HG02798 (cell line): Measurements from ENCODE around the gene BPIFB2.
"Not testable (repeated sequence)": the region's sequence is repeated elsewhere in the genome, so short reads cannot be mapped to it uniquely, and the experiment has no call there.

Experiments
- ATAC-seq: cut with Tn5 transposase; IDR thresholded peaks from one replicate; pipeline ENCODE4 v1.9.1; 2021; ENCODE audit warnings: mild to moderate bottlenecking; ENCODE audit not compliant: unreplicated experiment, poor library complexity

Gene BPIFB2

DNA sequence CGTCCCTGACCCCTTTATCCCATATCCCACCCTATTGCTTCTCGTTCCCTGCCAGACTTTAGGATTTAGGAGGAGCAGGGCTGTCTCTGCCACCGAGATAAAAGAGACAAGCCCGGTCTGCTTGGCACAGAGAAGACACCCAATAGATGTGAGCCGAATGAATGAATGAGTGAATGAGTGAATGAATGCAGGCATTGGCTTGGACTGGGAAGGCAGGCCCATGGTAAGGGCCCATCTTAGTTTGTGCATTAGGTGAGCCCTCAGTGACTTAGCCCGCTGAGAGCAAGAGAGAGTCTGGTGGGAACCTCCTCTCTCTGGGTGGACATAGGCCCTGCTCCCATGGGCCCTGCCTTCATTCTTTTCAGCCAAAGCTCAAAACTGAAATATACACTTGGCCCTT lies 23.1 kb downstream of the BPIFB2 start:
- no peak for ATAC-seq

DNA sequence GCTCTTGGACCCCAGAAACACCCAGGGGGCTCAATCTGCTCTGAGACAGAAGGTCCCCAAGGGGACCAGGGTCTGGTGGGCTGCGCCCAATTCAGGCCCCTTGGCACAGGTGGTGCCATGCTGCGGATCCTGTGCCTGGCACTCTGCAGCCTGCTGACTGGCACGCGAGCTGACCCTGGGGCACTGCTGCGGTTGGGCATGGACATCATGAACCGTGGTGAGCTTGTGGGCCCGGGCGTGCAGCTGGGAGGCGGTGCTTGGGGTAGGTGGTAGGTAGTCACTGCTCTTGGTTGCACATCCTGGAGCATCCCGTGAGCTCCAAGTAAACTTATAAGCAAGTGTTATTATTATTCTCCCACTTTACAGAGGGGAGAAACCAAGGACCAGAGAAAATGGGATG lies 24.0 kb downstream of the BPIFB2 start, which contains the start of gene BPIFB6:
BPIFB6 (plus strand) TSS at position 118 of the 400 bp plus-strand sequence; CDS start at position 118, 0 bp downstream.
- no peak for ATAC-seq

DNA sequence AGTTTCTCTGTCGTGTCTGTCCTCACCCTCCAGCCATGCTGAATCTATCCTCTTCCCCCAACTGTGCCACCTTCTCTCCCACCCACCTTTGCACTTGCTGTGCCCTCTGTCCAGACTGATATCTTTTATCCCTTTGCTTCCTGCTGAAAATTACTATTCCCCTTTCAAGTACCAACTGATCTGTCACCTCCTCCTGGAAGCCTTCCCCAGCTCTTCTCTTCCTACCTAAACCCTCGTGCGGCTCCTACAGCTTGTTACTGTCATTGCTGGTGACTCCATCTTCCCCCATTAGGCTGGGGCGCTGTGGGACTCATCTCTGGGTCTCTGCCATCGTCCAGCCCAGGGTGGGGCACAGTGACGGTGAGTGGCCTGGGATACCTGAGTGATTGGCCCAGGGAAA lies 25.1 kb downstream of the BPIFB2 start:
- no peak for ATAC-seq

DNA sequence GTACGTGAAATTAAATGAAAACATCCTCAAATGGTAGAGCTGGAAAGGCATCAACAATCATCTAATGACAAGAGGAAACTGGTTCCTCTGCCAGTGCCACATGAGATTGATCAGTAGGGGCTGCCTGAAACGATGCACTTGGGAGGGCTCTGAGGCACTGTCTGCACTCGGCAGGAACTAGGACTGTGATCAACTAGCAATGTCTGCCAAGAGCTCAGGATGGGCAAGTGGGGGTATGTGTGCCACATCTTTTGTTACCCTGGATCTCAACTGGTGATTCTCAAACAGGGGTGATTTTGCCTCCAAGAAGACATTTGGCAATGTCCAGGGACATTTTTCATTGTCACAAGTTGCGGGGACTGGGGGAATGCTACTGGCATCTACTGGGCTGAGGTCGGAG lies 25.9 kb downstream of the BPIFB2 start:
- ATAC-seq = no peak

DNA sequence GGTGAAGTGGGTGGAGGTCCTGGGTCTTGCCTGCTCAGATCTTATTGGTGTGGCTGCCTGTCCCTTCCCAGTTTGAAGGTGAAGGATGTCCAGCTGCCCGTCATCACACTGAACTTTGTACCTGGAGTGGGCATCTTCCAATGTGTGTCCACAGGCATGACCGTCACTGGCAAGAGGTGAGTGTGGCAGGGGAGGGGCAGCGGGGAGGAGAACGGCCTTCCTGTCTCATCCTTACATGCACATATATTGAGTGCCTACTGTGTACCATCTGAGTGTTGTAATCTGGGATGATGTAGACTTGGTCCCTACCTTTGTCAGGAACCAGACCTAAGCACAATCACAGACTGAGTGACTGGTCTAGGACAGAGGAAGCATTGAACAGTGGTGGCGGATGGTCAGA lies 26.6 kb downstream of the BPIFB2 start:
- ATAC-seq = no peak

DNA sequence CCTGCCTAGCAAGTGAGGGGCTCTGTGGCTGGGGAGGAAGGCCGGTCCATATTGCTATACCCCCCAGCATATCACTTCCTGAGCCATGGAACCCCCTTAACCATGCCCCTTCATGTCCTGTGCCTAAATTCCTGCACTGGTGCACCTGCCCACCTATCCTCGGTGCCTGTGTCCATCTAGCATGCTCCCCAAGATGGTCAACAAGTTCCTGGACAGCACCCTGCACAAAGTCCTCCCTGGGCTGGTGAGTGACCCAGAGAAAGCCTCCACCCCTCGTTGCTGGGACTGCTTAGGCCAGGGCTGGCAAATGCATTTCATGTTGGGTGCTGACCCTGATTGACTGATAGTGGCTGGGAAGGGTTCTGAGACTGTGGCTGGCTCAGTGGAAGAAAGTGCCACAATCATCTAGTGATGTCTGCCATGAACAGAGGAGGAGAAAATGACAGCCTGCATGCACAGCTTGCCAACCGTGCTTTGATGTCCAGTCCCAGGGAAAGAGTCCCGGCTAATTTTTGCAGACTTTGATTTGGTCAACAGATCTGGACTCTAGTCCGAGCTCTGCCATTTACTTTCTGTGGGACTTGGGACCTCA lies 27.5 kb downstream of the BPIFB2 start:
- no peak for ATAC-seq

DNA sequence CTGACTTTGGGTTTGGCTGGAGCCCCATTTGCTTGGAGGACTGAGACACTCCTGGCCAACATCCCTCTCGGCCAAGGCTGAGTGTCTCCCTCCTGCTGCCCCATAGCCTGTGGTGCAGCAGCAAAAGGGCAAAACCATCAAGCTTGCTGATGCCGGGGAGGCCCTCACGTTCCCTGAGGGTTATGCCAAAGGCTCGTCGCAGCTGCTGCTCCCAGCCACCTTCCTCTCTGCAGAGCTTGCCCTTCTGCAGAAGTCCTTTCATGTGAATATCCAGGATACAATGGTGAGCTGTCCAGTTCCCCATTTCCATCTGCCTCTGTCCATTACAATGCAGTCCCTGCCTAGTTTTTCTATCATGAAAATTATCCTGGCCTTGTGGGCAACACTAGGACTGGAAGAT lies 30.0 kb downstream of the BPIFB2 start:
- no peak for ATAC-seq

DNA sequence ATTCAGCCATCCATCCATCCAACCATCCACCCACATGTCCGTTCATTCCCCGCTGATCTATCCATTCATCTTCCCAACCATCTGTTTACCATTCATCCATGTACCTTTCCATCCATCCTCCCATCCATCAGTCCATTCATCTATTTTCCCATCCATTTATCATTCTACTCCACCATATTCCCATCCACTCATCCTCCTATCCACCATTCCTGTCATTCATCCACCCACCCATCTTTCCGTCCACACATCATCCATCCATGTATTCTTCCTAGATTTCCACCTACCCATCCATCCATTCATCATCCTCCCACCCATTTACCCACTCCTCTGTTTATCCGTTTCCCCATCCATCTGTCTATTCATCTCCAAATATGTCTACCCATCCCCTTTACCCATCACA lies 30.7 kb downstream of the BPIFB2 start:
- no peak for ATAC-seq

DNA sequence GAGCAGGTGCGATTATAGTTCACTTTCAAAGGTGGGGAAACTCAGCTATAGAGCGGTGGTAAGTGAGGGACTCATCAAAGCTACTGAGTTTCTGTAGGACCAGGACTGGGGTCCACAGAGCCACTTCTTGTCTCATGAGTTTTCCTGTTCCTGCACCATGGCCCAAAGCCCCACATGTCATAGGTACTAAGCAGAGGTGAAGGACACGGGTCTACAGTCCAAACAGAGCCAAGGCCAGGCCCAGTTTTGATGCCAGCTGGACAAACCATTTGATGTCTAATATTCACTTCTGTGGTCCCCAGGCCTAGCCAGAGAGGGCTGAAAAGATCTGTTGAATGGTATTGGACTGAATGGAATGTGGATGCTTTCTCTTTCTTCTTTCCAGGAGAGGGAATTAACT lies 34.9 kb downstream of the BPIFB2 start:
- no peak for ATAC-seq

DNA sequence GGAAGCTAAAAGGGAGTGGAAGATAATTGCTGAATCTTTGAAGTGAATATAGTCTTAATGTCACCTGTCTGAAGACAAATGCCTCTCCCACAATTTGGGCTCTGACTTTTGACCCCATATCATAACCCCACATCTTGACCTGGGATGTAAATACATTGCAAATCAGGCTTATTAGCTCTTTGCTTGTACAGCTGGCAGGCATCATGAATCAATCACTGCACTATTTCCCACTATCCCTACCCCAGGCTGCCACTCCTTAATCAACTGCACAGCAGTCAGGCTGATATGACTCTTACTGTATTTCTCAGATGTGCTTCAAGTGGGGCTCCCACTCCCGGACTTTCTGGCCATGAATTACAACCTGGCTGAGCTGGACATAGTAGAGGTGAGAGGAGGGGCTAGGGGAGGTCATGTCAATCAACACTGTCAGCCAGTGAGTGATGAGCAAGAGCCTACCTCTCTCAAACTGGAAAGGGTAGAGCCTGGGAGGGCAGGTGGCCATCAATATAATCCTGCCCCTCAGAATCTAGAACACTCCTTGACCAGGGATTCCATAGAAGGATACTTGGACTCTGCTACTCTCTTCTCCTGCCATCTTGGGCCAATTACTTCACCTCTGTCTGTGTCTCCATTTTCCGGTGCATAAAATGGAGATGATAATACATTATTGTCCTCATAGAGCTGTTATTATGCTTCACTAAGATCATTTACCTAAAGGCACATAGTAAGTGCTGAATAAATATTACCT lies 35.7 kb downstream of the BPIFB2 start:
- ATAC-seq = no peak

DNA sequence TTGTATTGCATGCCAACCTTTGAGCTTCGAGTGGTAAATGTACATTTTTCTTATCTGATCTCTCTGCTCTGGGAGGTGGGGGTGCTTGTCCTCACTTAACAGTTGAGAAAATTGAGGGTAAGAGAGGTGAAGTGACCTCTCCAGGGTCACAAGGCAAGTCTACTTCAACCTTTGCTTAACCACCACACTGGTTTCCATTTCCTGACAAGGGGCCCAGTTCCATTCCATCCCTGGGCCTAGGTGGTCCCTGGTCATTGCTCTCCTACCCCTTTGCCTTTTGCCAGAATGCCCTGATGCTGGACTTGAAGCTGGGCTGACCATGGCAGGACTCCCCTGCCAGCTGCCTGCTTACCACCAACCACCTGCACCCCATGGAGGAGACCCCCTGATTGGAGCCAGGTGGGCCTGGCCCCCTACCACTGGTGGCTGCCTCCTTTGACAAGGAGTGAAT lies 36.3 kb downstream of the BPIFB2 start:
- no peak for ATAC-seq

DNA sequence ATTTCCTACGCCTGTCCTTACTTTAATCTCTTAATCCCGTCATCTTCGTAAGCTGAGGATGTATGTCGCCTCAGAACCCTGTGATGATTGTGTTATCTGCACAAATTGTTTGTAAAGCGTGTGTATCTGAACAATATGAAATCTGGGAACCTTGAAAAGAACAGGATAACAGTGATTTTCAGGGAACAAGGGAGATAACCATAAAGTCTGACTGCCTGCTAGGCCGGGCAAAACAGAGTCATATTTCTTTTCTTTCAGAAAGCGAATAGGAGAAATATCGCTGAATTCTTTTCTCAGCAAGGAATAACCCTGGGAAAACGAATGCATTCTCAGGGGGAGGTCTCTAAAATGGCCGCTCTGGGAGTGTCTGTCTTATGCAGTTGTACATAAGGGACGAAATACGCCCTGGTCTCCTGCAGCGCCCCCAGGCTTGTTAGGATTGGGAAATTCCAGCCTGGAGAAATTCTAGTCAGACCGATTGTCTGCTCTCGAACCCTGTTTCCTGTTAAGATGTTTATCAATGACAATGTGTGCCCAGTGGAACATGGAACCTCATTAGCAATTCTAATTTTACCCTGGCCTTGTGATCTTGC lies 37.7 kb downstream of the BPIFB2 start:
- not testable (repeated sequence) for ATAC-seq

DNA sequence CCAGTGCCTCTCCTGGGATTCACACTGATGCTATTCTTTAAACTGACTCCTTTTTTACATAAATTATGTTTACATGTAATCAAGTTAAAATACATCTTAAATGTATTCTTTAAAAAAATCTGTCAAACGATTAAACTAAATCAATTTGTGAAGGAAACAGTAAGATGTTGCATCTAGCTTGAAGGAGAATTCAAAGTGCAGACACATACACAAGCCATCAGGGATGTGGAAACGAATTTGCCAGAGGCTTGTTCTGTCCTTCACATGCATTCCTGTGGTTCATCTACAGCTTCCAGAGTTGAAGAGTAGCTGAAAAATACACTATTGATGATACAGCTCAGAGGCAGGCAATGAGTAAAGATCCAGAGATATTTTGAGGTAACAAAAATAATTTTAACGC lies 38.9 kb downstream of the BPIFB2 start:
- no peak for ATAC-seq

DNA sequence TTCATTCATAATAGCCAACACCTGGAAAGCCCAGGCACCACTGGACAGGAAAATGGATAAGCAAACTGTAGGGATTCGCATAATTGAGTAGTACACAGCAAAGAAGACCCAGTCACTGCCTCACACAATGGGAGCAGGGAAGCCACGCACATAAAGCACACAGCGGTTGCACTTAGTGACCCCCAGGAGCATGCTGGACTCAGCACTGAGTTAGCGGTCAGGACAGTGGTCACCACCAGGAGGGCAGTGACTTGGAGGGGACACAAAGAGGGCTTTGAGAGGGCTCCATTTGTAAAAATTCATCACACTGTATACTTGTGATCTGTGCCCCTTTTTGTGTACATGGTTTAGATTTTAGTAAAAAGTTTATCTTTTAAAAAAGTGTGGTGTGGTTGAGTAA lies 43.8 kb downstream of the BPIFB2 start:
- ATAC-seq = no peak

DNA sequence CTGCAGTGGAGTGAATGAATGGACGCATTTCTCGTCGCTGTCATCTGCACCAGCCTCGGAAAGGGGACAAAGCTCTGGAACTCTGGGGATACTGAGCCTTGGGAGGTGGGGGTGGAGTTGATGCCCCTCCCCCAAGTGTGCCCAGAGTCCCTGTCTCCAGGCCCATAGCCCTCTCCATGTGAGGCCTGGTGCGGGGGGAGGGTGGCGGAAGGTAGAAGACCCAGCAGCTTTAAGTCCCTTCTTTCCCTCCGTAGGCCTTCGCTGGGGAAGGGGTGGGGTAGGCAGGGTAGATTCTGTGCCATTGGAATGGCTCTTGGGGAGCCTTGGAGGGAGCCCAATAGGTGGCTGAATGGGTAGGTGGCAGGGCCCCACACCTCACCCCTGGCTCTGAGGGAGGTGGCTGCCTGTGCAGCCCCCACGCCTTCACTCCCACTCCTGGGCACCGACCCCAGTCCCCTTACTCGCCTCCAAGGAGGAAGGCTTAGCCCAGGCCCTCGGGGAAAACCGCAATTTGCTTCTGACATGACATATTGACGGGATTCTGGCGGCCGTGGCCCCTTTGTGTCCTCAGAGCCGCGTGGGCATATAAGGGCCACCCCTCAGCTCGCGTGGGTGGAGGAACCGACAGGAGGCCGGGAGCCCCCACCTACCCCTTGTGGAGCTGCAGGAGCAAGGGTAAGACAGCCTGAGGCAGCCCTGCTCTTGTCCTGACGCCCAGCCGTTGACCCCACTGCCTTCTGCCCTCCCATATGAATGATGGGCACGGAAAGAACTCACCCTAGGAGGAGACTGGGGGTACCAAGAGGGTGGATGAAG lies 46.0 kb downstream of the BPIFB2 start, which contains the start of gene BPIFB3:
BPIFB3 (plus strand) TSS at position 613 of the 816 bp plus-strand sequence. CDS start 1,533 bp downstream, outside the sequence.
- no peak for ATAC-seq

DNA sequence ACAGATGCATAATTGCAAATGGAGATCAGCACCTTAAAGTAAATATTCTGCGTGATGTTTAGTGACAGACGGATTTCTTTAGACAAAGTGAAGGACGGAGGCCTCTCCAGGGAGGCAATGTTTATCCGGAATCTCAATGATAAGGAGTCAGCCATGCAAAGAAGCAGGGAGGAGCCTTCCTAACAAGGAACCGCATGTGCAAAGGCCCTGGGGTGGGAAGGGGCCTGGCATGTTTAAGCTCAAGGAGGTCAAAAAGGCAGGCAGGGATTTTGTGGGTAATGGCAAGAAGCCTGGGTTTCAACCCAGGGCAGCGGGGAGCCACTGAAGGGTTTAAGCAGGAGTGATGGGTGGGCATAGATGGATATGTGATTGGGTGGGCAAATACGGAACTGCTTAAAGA lies 46.9 kb downstream of the BPIFB2 start:
- ATAC-seq = no peak

DNA sequence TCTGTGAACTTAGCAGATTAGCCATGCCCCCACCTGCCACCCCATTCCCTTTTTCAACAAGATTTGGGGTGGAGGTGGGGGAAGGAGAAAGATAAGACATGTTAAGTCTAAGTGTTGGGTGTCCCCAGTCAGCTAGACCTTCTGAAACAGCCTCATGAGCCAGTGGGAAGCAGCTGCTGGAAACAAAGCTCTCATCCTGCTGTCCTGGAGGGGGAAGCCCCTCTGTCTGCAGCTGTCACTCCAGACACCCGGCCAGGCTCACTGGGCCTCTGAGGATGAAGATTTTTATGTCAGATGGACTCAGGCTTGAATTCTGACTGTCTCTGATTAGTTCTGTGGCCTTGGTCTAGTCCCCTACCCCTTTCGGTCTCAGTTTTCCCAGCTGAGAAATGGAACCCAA lies 47.3 kb downstream of the BPIFB2 start:
- no peak for ATAC-seq

DNA sequence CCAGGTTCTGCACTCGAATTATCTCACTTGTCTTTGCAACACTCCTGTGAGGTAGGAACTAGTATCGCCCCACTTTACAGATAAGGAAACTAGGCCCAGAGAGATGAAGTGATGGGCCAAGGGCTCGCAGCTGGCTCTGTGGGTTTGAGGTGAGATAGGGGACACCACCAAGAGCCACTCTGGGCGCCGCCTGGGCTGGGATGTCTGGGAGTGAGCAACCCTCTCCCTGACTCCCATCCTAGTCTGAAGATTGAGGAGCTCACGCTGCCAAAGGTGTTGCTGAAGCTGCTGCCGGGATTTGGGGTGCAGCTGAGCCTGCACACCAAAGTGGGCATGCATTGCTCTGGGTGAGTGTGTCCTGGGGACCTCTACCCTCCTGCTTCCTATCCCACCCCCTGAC lies 51.6 kb downstream of the BPIFB2 start:
- no peak for ATAC-seq

DNA sequence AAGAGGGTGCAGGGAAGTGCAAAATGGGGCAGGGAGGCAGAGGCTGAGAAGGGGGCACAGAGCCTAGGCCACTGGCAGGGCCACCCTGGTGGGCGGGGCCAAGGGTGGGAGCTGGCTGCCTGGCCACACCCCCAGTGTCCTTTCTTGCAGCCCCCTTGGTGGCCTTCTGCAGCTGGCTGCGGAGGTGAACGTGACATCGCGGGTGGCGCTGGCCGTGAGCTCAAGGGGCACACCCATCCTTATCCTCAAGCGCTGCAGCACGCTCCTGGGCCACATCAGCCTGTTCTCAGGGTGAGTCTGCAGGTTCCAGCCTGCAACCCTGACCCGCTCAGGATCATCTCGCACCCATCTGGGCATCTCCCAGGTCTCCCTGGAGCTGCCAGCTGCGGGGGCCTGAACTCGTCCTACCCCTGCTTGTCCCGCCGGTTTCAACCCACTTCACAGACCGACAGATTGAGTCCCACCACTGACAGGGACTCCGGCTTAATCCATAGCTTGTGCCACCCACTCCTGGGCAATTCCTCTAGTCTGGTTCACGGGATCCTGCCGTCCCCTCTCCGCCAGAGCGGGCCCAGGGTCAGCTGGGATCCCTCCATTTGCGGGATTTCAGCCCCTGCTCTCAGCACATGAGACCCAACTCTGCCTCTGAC lies 52.4 kb downstream of the BPIFB2 start:
- no peak for ATAC-seq

DNA sequence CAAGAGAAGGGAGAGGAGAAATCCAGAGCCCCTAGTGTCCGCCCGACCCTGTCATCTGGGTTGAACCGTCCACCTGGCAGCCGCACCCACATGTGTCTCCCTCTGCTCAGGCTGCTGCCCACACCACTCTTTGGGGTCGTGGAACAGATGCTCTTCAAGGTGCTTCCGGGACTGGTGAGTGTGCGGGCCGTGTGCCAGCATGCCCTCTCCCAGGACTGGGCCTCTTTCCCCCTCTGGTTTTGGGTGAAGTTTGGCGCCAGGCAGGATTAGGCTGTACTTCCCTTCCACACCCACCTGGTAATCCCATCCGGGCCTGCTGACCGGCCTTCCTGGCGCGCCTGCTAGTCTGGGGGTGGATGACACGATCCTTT lies 54.1 kb downstream of the BPIFB2 start:
- no peak for ATAC-seq
